Ishikawa (cell line): ENCODE results near the gene NAALAD2.

Experiments used
- CEBPB ChIP-seq: IDR thresholded peaks from 2 replicates; pipeline ENCODE4 v1.6.1; 2012
- CREB1 ChIP-seq: IDR thresholded peaks from 2 replicates; pipeline ENCODE4 v1.6.1; 2012; ENCODE audit warnings: low read depth
- EGR1 ChIP-seq: IDR thresholded peaks from 2 replicates; pipeline ENCODE4 v1.6.1; 2012
- EP300 ChIP-seq: IDR thresholded peaks from 2 replicates; pipeline ENCODE4 v1.6.1; 2012; ENCODE audit warnings: borderline replicate concordance
- FOXM1 ChIP-seq: IDR thresholded peaks from 2 replicates; pipeline ENCODE4 v1.6.1; 2012; ENCODE audit warnings: low read depth, borderline replicate concordance
- MAX ChIP-seq: IDR thresholded peaks from 2 replicates; pipeline ENCODE4 v1.6.1; 2012
- NFIC ChIP-seq: IDR thresholded peaks from 2 replicates; pipeline ENCODE4 v1.6.1; 2012
- RAD21 ChIP-seq: IDR thresholded peaks from 2 replicates; pipeline ENCODE4 v1.6.1; 2012; ENCODE audit warnings: low read depth
- TAF1 ChIP-seq: IDR thresholded peaks from 2 replicates; pipeline ENCODE4 v1.6.1; 2012; ENCODE audit warnings: low read depth, mild to moderate bottlenecking
- YY1 ChIP-seq: IDR thresholded peaks from 2 replicates; pipeline ENCODE4 v1.6.1; 2012; ENCODE audit warnings: low read depth
- ZBTB7A ChIP-seq: IDR thresholded peaks from 2 replicates; pipeline ENCODE4 v1.6.1; 2012; ENCODE audit warnings: low read depth

DNA sequence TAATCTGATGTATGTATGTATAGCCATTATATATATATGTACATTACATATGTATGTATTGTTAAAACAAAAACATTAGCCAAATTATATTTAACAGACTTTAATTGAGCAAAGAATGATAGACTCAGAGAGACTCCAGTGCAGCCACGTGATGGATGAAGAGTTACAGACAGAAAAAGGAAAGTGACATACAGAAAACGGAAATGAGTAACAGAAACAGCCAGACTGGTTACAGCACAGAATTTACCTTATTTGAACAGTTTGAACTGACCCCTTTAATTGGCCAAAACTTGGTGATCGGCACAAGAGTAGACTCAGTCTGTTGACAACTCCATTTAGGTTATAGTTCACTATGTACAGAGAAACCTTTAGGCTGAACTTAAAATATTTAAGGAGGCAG lies 53.4 kb downstream of the NAALAD2 start:
- no peak for TF ChIP-seq FOXM1
- no peak for TF ChIP-seq MAX
- no peak for TF ChIP-seq NFIC
- no peak for TF ChIP-seq RAD21
- no peak for TF ChIP-seq EP300
- TF ChIP-seq TAF1 = no peak
- TF ChIP-seq YY1 = no peak
- no peak for TF ChIP-seq CEBPB
- TF ChIP-seq EGR1 = no peak
- no peak for TF ChIP-seq CREB1
- TF ChIP-seq ZBTB7A = no peak
